GM19099 (cell line): ENCODE results near the gene RSU1.

ENCODE experiments used
- POLR2A ChIP-seq: IDR thresholded peaks from 3 replicates; pipeline ENCODE4 v1.6.1; 2011; ENCODE audit warnings: low read depth; ENCODE audit not compliant: insufficient read length; ENCODE audit errors: extremely low read depth

Gene RSU1

GRCh38 chr10:16809074-16809718 is 8.0 kb downstream of the RSU1 start:
- TF ChIP-seq POLR2A, result no peak

GRCh38 chr10:16804123-16804522 is 13.1 kb downstream of the RSU1 start:
- TF ChIP-seq POLR2A, result no peak

- no peak for TF ChIP-seq POLR2A
These were observed 13.8 kb downstream of the RSU1 start for GRCh38 chr10:16803464-16803863.

GRCh38 chr10:16799621-16800020 is 17.6 kb downstream of the RSU1 start:
- TF ChIP-seq POLR2A, result no peak

GRCh38 chr10:16798571-16798970 is 18.7 kb downstream of the RSU1 start:
- TF ChIP-seq POLR2A, result no peak

GRCh38 chr10:16795410-16796073 is 21.7 kb downstream of the RSU1 start:
- TF ChIP-seq POLR2A, result no peak

GRCh38 chr10:16794005-16794404 is 23.2 kb downstream of the RSU1 start:
- no peak for TF ChIP-seq POLR2A

- no peak for TF ChIP-seq POLR2A
These were observed 24.5 kb downstream of the RSU1 start for GRCh38 chr10:16792675-16793074.

GRCh38 chr10:16789765-16790164 is 27.5 kb downstream of the RSU1 start:
- TF ChIP-seq POLR2A, result no peak

- TF ChIP-seq POLR2A, result no peak
These were observed 28.0 kb downstream of the RSU1 start for GRCh38 chr10:16789261-16789660.

- TF ChIP-seq POLR2A, result no peak
These were observed 28.4 kb downstream of the RSU1 start for GRCh38 chr10:16788778-16789177.

- no peak for TF ChIP-seq POLR2A
These were observed 29.1 kb downstream of the RSU1 start for GRCh38 chr10:16788125-16788524.

- no peak for TF ChIP-seq POLR2A
These were observed 29.8 kb downstream of the RSU1 start for GRCh38 chr10:16787361-16787791.

GRCh38 chr10:16780338-16780880 is 36.8 kb downstream of the RSU1 start:
- TF ChIP-seq POLR2A, result no peak

- TF ChIP-seq POLR2A, result no peak
These were observed 37.8 kb downstream of the RSU1 start for GRCh38 chr10:16779384-16779915.
